ENCODE data around the gene CPNE7. TPM values are rescaled to one million over a fixed set of nuclear protein-coding genes. Genes with fewer than 3 reads are reported as not detected.

CPNE7 gene
- total RNA-seq, 2 donors from 2014 or later = 0.18 to 8.9 TPM

GRCh38 chr16:89545831-89546574, 29.6 kb upstream of the CPNE7 start:
- H3K9me3 ChIP-seq = no peaks in the 10 kb centered on the region
- no peaks in the 10 kb centered on the region for H3K27me3 ChIP-seq (replicated peaks; ENCODE audit: insufficient read depth)
- H3K4me3 ChIP-seq = no peak overlapping the region
- H3K36me3 ChIP-seq = peaks cover 10 to 13% of the 10 kb centered on the region in 2 donors
- DNase-seq (ENCODE audit: low spot score) = no peak
- intact Hi-C loops (cut with DNase I) = no loop called here
- no peaks in the 10 kb centered on the region for H3K4me1 ChIP-seq (replicated peaks)
- WGBS = 87% methylated on average over 26 of the region's 26 CpGs
- no peak overlapping the region for H3K27ac ChIP-seq
- no peak for TF ChIP-seq POLR2AphosphoS5 (IDR thresholded peaks at IDR 0.05)
- TF ChIP-seq POLR2A (IDR thresholded peaks at IDR 0.05) = no peak
- TF ChIP-seq CTCF (IDR thresholded peaks at IDR 0.05) = no peak

DNA sequence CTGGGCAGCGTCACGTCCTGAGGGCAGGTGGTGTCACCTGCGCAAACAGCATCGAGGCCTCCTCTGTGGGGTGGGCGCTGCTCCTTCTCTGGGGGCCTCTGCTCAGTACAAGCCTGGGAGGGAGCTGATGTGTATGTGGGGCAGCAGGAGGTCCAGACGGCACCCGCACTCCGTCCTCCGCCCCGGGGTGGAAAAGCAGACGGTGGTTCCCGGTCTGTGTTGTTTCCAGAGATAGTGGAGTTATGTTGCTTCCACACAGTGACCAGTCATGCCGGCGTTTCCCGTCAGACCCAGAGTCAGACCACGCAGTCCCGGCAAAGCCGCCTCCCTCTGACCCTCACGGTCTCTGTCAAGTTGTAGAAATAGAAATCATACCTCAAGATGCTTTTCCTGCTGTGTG, 28.8 kb upstream of the CPNE7 start:
- Histone ChIP-seq H3K9me3 (no peaks in the 10 kb centered on the region), H3K27me3 (replicated peaks; ENCODE audit: insufficient read depth) (no peaks in the 10 kb centered on the region), H3K4me3 (no peak overlapping the region), H3K27ac (no peak overlapping the region), H3K36me3 (peaks cover 10 to 13% of the 10 kb centered on the region in 2 donors), H3K4me1 (replicated peaks) (no peaks in the 10 kb centered on the region)
- DNase-seq (ENCODE audit: low spot score) = no peak
- 89% methylated on average over 19 of the region's 19 CpGs for WGBS
- TF ChIP-seq CTCF (IDR thresholded peaks at IDR 0.05) (no peak), POLR2AphosphoS5 (IDR thresholded peaks at IDR 0.05) (no peak), POLR2A (IDR thresholded peaks at IDR 0.05) (no peak)
- intact Hi-C loops (cut with DNase I) = no loop called here

GRCh38 chr16:89547291-89547690, 28.3 kb upstream of the CPNE7 start:
- no peak overlapping the region for H3K4me3 ChIP-seq
- H3K4me1 ChIP-seq (replicated peaks) = no peaks in the 10 kb centered on the region
- no peaks in the 10 kb centered on the region for H3K27me3 ChIP-seq (replicated peaks; ENCODE audit: insufficient read depth)
- WGBS = 90% methylated on average over 17 of the region's 17 CpGs
- H3K9me3 ChIP-seq = no peaks in the 10 kb centered on the region
- intact Hi-C loops (cut with DNase I) = no loop called here
- no peak for TF ChIP-seq POLR2AphosphoS5 (IDR thresholded peaks at IDR 0.05)
- TF ChIP-seq POLR2A (IDR thresholded peaks at IDR 0.05) = no peak
- TF ChIP-seq CTCF (IDR thresholded peaks at IDR 0.05) = no peak
- DNase-seq (ENCODE audit: low spot score) = no peak
- H3K27ac ChIP-seq = no peak overlapping the region
- peaks cover 10 to 13% of the 10 kb centered on the region in 2 donors for H3K36me3 ChIP-seq

GRCh38 chr16:89547860-89548259, 27.7 kb upstream of the CPNE7 start:
- no peak overlapping the region for H3K27ac ChIP-seq
- peaks cover 10 to 13% of the 10 kb centered on the region in 2 donors for H3K36me3 ChIP-seq
- 94% methylated on average over 20 of the region's 20 CpGs for WGBS
- H3K9me3 ChIP-seq = no peaks in the 10 kb centered on the region
- no peaks in the 10 kb centered on the region for H3K27me3 ChIP-seq (replicated peaks; ENCODE audit: insufficient read depth)
- no peaks in the 10 kb centered on the region for H3K4me1 ChIP-seq (replicated peaks)
- intact Hi-C loops (cut with DNase I) = no loop called here
- no peak overlapping the region for H3K4me3 ChIP-seq
- DNase-seq (ENCODE audit: low spot score) = no peak
- TF ChIP-seq CTCF (IDR thresholded peaks at IDR 0.05) = no peak

GRCh38 chr16:89548344-89549006, 27.1 kb upstream of the CPNE7 start:
- peaks cover 10 to 13% of the 10 kb centered on the region in 2 donors for H3K36me3 ChIP-seq
- no peaks in the 10 kb centered on the region for H3K4me1 ChIP-seq (replicated peaks)
- intact Hi-C loops (cut with DNase I) = no loop called here
- DNase-seq (ENCODE audit: low spot score) = no peak
- WGBS = 88% methylated on average over 28 of the region's 28 CpGs
- H3K9me3 ChIP-seq = no peaks in the 10 kb centered on the region
- H3K27ac ChIP-seq = no peak overlapping the region
- no peak overlapping the region for H3K4me3 ChIP-seq
- TF ChIP-seq POLR2AphosphoS5 (IDR thresholded peaks at IDR 0.05) (no peak), POLR2A (IDR thresholded peaks at IDR 0.05) (no peak), CTCF (IDR thresholded peaks at IDR 0.05) (no peak)
- H3K27me3 ChIP-seq (replicated peaks; ENCODE audit: insufficient read depth) = no peaks in the 10 kb centered on the region
